Gastrocnemius medialis (tissue), 4 donors: ENCODE data around the gene ASB12. TPM values are rescaled to one million over a fixed set of nuclear protein-coding genes. Genes with fewer than 3 reads are reported as not detected.
"Not testable (repeated sequence)": the region's sequence is repeated elsewhere in the genome, so short reads cannot be mapped to it uniquely, and the experiment has no call there.

Experiments used
- ATAC-seq, 2 donors: fragments of 150-250 bp; one replicate each; pipeline ENCODE4 v1.9.1; 2016
- DNase-seq, 2 donors: peaks; one replicate each; pipeline ENCODE4 v3.0.0-alpha.2; 2019
- H3K27ac ChIP-seq, 4 donors: fragments of 200-600 bp; sonication (generic); 1 replicate in 1 of 4; 2 replicates in 3 of 4; pipeline ENCODE4 v1.5.1; 2016 to 2018; ENCODE audit warnings: mild to moderate bottlenecking in 2 of 4, moderate library complexity in 1 of 4
- H3K27me3 ChIP-seq, 3 donors: fragments of 200-600 bp; sonication (generic) in 2 of 3; 1 replicate in 1 of 3; 2 replicates in 2 of 3; pipeline versions ENCODE4 v1.5.1 to v1.6.0; 2016 to 2019; ENCODE audit warnings: mild to moderate bottlenecking in 1 of 3, moderate library complexity in 1 of 3
- H3K36me3 ChIP-seq, 2 donors: fragments of 200-600 bp; sonication (generic) in 1 of 2; one replicate each; pipeline ENCODE4 v1.5.1; 2017 to 2018
- H3K4me1 ChIP-seq, 2 donors: fragments of 200-600 bp; sonication (generic) in 1 of 2; one replicate each; pipeline ENCODE4 v1.5.1; 2016 to 2017; ENCODE audit warnings: mild to moderate bottlenecking in 2 of 2
- H3K4me3 ChIP-seq, 4 donors: fragments of 200-600 bp; sonication (generic) in 3 of 4; 1 replicate in 1 of 4; 2 replicates in 3 of 4; pipeline ENCODE4 v1.5.1; 2016 to 2019; ENCODE audit warnings: mild to moderate bottlenecking in 2 of 4
- H3K9me3 ChIP-seq, 3 donors: fragments of 200-600 bp; sonication (generic) in 2 of 3; 1 replicate in 1 of 3; 2 replicates in 2 of 3; pipeline ENCODE4 v1.5.1; 2016 to 2019
- POLR2A ChIP-seq, 2 donors: fragments of 450-650 bp; IDR thresholded peaks; one replicate each; pipeline ENCODE4 v1.6.1; 2017; ENCODE audit warnings: antibody characterized with exemption in 2 of 2, mild to moderate bottlenecking in 2 of 2, moderate library complexity in 2 of 2
- in situ Hi-C, 4 donors: fragments of 200-750 bp; cut with MboI; loops; one replicate each; pipeline versions ENCODE4 v1.15.0 to v1.8.0; 2017; ENCODE audit warnings: low sequenced_read_pairs in 4 of 4
- intact Hi-C: fragments of 100-400 bp; cut with DNase I; formaldehyde crosslinking; loops from one replicate; pipeline ENCODE4 v1.15.1; 2023; ENCODE audit warnings: low total_unique reads
- total RNA-seq, 4 donors: library from RNA; depleted of rRNA; stranded (reverse); fragments of >200 nt; gene quantifications; one replicate each; pipeline versions ENCODE4 v1.1.0 to v1.2.3, GENCODE V29; 2016
- TF ChIP-seq, protein P1 (sequence below), 5 experiments: fragments of 450-650 bp in 3 of 5; fragments of 200-600 bp in 2 of 5; sonication (generic) in 2 of 5; IDR thresholded peaks in 4 of 5; conservative IDR thresholded peaks in 1 of 5; 1 replicate in 4 of 5; 2 replicates in 1 of 5; pipeline ENCODE4 v1.5.1; 2016 to 2019; ENCODE audit warnings: antibody characterized with exemption in 5 of 5, mild to moderate bottlenecking in 3 of 5, moderate library complexity in 3 of 5

Gene ASB12, protein sequence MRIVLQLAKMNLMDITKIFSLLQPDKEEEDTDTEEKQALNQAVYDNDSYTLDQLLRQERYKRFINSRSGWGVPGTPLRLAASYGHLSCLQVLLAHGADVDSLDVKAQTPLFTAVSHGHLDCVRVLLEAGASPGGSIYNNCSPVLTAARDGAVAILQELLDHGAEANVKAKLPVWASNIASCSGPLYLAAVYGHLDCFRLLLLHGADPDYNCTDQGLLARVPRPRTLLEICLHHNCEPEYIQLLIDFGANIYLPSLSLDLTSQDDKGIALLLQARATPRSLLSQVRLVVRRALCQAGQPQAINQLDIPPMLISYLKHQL
- total RNA-seq = 10 to 100 TPM; 11.4 to 35.9 (median 27.1) TPM

DNA sequence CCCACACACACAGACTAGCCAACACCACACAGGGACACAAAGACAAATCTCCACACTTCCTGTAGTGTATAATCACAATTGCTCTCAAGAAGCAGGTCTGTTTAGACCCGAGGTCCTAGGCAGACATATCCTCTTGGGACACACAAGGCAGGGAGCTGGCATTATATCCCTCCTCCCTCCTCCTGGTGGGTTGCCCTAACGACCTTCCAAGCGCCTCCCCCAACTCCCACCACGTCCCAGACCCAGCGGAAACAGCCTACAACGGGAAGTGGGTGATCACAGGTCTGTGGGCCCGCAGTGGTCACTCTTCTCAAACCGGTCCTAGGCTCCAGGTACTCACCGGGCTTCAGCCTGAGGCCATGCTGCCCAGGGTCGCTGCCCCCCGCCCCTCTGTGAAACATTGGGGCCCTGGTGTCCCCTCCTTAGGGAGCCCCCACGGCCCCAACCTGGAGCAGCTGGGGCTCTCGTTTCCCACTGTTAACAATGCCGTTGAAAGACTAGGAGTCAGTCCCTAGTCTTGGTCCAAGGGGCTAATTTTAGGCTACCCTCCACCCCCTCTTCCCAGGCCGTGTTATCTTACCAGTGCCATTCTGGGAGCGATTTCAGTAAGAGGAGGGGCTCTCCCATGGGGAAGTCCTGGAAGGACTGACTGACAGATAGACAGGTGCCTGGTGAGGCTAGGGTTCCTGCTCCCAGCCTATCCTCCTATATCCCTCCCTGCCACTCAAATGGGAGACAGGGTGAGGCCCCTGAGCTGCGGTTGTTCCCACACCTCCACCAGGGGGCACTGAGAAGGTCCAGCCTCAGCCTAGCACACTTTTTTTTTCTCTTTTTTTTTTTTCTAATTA, at the start of gene ASB12:
ASB12 (minus strand) TSS at position 485 of the 848 bp plus-strand sequence. CDS start 4,957 bp downstream, outside the sequence.
- intact Hi-C loops (loop anchor here (1.0 kb wide), 1 partner anchor 25 kb away; the partner anchor contains the start of gene AMER1), in situ Hi-C loops (loop anchor here in 1 of 4 donors (25.0 kb wide), 1 partner anchor 107 kb away; no protein-coding TSS in a partner anchor)
- ATAC-seq (peak; percentile 90 to 96), DNase-seq (peak; percentile 34 to 80)
- peak; percentile 50 to 71 for TF ChIP-seq POLR2A (IDR thresholded peaks at IDR 0.05)
- TF ChIP-seq, protein P1, sequence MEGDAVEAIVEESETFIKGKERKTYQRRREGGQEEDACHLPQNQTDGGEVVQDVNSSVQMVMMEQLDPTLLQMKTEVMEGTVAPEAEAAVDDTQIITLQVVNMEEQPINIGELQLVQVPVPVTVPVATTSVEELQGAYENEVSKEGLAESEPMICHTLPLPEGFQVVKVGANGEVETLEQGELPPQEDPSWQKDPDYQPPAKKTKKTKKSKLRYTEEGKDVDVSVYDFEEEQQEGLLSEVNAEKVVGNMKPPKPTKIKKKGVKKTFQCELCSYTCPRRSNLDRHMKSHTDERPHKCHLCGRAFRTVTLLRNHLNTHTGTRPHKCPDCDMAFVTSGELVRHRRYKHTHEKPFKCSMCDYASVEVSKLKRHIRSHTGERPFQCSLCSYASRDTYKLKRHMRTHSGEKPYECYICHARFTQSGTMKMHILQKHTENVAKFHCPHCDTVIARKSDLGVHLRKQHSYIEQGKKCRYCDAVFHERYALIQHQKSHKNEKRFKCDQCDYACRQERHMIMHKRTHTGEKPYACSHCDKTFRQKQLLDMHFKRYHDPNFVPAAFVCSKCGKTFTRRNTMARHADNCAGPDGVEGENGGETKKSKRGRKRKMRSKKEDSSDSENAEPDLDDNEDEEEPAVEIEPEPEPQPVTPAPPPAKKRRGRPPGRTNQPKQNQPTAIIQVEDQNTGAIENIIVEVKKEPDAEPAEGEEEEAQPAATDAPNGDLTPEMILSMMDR (IDR thresholded peaks at IDR 0.05 in 4 of 5, conservative IDR thresholded peaks at IDR 0.05 in 1 of 5) = peak in 2 of 5 experiments; percentile 20 to 50
- Histone ChIP-seq H3K4me3 (peak within 1 kb of the TSS; percentile 44 to 60 (median 51)), H3K9me3 (no peaks in the 10 kb centered on the region), H3K36me3 (no peaks in the 10 kb centered on the region), H3K4me1 (peaks cover 0 to 3% of the 10 kb centered on the region in 2 donors), H3K27me3 (no peaks in the 10 kb centered on the region), H3K27ac (peak within 1 kb of the TSS; percentile 83 to 89 (median 84))

DNA sequence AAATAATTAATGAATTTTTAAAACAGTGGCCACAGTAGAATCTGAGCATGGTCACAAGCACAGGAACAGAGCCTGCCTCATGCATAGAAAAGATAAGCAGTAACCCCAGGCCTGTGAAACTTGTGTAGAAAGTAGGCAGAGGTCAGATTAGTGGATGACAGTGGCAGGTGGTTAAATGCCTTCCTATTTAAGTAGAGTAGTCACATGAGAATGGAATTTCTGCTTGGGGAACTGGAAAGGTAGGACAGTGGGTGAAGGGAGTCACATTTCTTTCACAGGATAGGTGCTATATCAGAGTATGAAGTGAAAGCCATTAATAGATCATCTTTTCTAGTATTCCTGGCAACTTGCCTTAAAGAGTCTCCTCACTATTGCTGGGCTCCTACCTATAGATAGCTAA, 34.9 kb upstream of the ASB12 start:
- DNase-seq (no peak), ATAC-seq (peak in 1 of 2 donors; percentile 92)
- H3K9me3 ChIP-seq = no peaks in the 10 kb centered on the region
- H3K36me3 ChIP-seq = no peaks in the 10 kb centered on the region
- peaks cover 0 to 7% of the 10 kb centered on the region in 2 donors for H3K4me1 ChIP-seq
- H3K27me3 ChIP-seq = no peaks in the 10 kb centered on the region
- TF ChIP-seq POLR2A (IDR thresholded peaks at IDR 0.05) = no peak
- TF ChIP-seq, protein P1 (IDR thresholded peaks at IDR 0.05 in 4 of 5, conservative IDR thresholded peaks at IDR 0.05 in 1 of 5) = no peak
- intact Hi-C loops = no loop called here
- in situ Hi-C loops = no loop called here
- peak overlapping the region in 2 of 4 donors; percentile 4 to 43 for H3K27ac ChIP-seq
- no peak overlapping the region for H3K4me3 ChIP-seq

DNA sequence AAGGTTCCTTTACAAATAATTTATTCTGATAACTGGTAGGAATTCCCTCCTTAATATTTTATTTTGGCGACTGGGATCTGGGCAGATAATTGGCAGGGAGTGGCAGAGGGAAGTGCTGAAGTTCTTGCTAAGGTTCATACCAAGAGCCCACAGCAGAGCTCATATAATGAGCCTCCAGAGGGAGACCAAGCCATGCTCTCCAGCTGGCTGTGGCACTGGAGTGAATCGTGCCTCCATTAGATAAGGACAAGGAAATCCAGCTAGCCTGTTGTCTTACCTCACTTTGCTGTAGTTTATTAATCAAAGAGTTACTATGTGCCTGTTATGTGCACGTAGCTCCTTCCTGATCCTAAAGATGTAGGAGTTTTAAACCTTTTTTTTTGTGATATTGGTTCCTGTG, 1.3 kb downstream of the ASB12 start:
- no peaks in the 10 kb centered on the region for H3K27me3 ChIP-seq
- peak; percentile 28 to 68 for ATAC-seq
- peak overlapping the region in 2 of 4 donors; percentile 50 to 60 for H3K4me3 ChIP-seq
- in situ Hi-C loops (loop anchor here in 1 of 4 donors (25.0 kb wide), 1 partner anchor 108 kb away; no protein-coding TSS in a partner anchor), intact Hi-C loops (loop anchor here (1.0 kb wide), 1 partner anchor 35 kb away; no protein-coding TSS in a partner anchor)
- peaks cover 0 to 3% of the 10 kb centered on the region in 2 donors for H3K4me1 ChIP-seq
- no peak for TF ChIP-seq POLR2A (IDR thresholded peaks at IDR 0.05)
- TF ChIP-seq, protein P1 (IDR thresholded peaks at IDR 0.05 in 4 of 5, conservative IDR thresholded peaks at IDR 0.05 in 1 of 5) = no peak
- H3K36me3 ChIP-seq = no peaks in the 10 kb centered on the region
- H3K9me3 ChIP-seq = no peaks in the 10 kb centered on the region
- H3K27ac ChIP-seq = peak overlapping the region; percentile 83 to 89 (median 84)
- DNase-seq = peak in 1 of 2 donors; percentile 22

DNA sequence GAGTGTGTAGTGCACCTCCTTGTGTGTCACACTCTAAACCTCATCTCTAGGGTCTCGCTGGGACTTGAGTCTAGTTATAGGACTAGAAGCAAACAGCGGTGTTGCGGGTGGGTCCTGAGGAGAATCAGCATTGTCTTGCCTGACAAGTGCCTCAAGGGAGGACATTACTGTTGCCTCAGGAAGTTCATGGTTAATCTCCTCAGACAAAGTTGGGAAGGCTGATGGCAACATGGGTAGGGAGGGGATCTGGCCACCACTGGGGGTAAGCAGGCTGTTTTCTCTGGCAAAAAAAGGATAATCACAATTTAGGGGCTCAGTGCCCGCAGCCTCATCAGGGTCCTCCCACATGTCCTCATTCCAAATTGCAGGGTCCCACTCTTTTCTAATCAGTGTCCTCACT, 12.4 kb downstream of the ASB12 start:
- no peaks in the 10 kb centered on the region for H3K9me3 ChIP-seq
- intact Hi-C loops = no loop called here
- no peak overlapping the region for H3K4me3 ChIP-seq
- H3K27ac ChIP-seq = no peak overlapping the region
- H3K27me3 ChIP-seq = no peaks in the 10 kb centered on the region
- no peak for ATAC-seq
- no peak for DNase-seq
- no peaks in the 10 kb centered on the region for H3K36me3 ChIP-seq
- in situ Hi-C loops = loop anchor here in 2 of 4 donors (25.0 kb wide), 1 partner anchor 456 kb away; a partner anchor contains a TSS
- H3K4me1 ChIP-seq = no peaks in the 10 kb centered on the region
- TF ChIP-seq, protein P1 (IDR thresholded peaks at IDR 0.05 in 4 of 5, conservative IDR thresholded peaks at IDR 0.05 in 1 of 5) = no peak
- no peak for TF ChIP-seq POLR2A (IDR thresholded peaks at IDR 0.05)

DNA sequence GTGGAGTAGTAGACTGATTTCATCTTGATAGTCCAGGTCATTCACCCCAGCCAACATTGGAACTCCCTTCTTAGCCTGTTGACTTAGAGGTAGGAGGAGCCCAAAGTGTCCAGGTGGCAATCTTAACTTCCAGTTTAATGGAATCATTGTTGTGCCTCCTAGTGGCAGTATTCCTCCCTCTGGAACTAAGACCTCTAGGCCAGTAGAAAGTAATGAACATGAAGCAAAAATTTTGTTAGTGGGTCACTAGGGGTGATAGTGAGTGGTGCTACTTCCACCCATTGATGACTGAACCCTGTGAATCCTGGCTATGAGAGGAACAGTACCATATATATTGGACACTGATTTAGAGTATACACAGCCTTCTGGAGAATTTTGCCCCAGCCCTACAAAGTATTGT, 16.4 kb downstream of the ASB12 start:
- ATAC-seq, H3K27ac ChIP-seq, H3K27me3 ChIP-seq, DNase-seq, H3K4me3 ChIP-seq, H3K9me3 ChIP-seq, H3K36me3 ChIP-seq, intact Hi-C loops, H3K4me1 ChIP-seq: not testable (repeated sequence)
- in situ Hi-C loops = loop anchor here in 2 of 4 donors (25.0 kb wide), 1 partner anchor 452 kb away; a partner anchor contains a TSS
